Stomach smooth muscle (tissue), 2 donors: Measurements from ENCODE around the gene SACM1L.

Experiments used
- H3K27ac ChIP-seq: one replicate; pipeline ENCODE4 v1.7.0; 2013; ENCODE audit warnings: mild to moderate bottlenecking, low read length, inconsistent platforms
- H3K27me3 ChIP-seq, 2 donors: one replicate each; pipeline ENCODE4 v1.7.0; 2013; ENCODE audit warnings: low read length in 2 of 2; ENCODE audit not compliant: insufficient read depth in 2 of 2, control insufficient read depth in 1 of 2
- H3K36me3 ChIP-seq, 2 donors: one replicate each; pipeline ENCODE4 v1.7.0; 2013; ENCODE audit warnings: low read length in 2 of 2; ENCODE audit not compliant: control insufficient read depth in 2 of 2, insufficient read depth in 2 of 2
- H3K4me1 ChIP-seq: one replicate; pipeline ENCODE4 v1.7.0; 2013; ENCODE audit warnings: low read length; ENCODE audit not compliant: control insufficient read depth, insufficient read depth
- H3K4me3 ChIP-seq, 2 donors: one replicate each; pipeline ENCODE4 v1.7.0; 2013; ENCODE audit warnings: low read length in 2 of 2
- H3K9ac ChIP-seq, 2 donors: one replicate each; pipeline ENCODE4 v1.7.0; 2013; ENCODE audit warnings: low read length in 2 of 2, mild to moderate bottlenecking in 1 of 2
- H3K9me3 ChIP-seq, 2 donors: one replicate each; pipeline ENCODE4 v1.7.0; 2013; ENCODE audit warnings: low read length in 2 of 2; ENCODE audit not compliant: control insufficient read depth in 2 of 2
- donor health status: healthy.
- donor health status: Pancreatic carcinoma.

SACM1L gene, protein sequence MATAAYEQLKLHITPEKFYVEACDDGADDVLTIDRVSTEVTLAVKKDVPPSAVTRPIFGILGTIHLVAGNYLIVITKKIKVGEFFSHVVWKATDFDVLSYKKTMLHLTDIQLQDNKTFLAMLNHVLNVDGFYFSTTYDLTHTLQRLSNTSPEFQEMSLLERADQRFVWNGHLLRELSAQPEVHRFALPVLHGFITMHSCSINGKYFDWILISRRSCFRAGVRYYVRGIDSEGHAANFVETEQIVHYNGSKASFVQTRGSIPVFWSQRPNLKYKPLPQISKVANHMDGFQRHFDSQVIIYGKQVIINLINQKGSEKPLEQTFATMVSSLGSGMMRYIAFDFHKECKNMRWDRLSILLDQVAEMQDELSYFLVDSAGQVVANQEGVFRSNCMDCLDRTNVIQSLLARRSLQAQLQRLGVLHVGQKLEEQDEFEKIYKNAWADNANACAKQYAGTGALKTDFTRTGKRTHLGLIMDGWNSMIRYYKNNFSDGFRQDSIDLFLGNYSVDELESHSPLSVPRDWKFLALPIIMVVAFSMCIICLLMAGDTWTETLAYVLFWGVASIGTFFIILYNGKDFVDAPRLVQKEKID

DNA sequence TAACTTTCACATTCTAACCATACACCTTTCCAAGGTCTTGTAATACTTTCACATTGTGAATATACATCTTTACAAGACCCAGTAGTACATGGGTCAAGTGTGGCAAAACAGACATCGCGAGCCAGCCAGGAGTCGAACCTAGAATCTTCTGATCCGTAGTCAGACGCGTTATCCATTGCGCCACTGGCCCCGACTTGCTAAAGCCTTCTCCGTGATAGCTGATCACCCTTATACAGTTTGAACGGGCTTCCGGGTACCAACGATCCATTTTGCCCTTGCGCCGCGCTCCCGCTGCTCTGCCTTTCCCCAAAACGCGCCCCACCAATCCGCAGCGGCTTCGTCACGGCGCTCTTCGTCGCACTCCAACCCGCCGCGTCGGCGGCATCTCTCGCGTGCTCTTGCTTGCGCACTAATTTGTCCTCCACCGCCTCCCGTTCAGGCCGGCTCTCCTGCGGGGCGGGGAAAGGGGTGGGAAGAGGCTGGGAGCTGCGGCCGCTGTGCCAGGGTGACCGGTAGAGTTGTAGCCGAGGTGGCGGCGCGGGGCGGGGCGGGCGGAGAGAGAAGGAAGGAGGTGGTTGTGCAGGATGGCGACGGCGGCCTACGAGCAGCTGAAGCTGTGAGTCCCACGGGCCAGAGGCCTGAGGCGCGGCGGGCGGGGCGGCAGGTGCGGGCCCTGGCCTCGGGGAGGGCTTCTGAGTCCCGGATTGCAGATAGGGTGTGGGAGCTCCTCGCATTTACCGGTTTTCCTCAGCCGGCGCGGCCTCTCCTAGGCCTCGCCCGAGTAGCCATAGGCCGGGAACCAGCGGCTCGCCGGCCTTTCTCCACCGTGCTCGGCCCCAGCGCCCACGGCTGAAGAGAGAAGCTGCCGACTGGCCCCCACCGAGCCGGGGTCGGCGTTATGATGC is at the start of gene SACM1L:
SACM1L (plus strand) TSS at position 515 of the 905 bp plus-strand sequence; CDS start at position 585, 70 bp downstream.
- Histone ChIP-seq H3K9me3 (no peaks in the 10 kb centered on the region), H3K4me1 (peaks cover 24% of the 10 kb centered on the region), H3K27me3 (no peaks in the 10 kb centered on the region), H3K27ac (peak within 1 kb of the TSS; percentile 84), H3K36me3 (no peaks in the 10 kb centered on the region), H3K9ac (peak within 1 kb of the TSS; percentile 77 to 93), H3K4me3 (peak within 1 kb of the TSS; percentile 85 to 91)

DNA sequence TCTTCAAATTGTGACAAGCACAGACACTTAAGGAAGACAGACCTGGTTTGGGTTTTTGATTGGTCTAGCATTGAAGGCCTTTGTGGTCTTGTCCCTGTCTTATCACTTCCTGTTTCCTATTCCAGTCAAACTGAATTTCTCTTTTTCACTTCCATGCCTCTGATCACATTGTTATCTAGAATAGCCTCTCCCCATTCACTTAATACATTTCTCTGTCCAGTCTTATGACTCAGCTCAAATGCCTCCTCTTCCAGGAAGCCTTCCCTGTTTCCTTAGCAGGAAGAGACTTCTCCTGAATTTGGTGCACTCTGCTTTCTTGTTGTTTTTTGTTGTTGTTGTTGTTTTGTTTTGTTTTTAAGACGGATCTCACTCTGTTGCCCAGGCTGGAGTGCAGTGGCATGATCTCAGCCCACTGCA is 49.1 kb upstream of the SACM1L start:
- no peak overlapping the region for H3K27ac ChIP-seq
- no peaks in the 10 kb centered on the region for H3K9me3 ChIP-seq
- H3K36me3 ChIP-seq: peaks cover 4 to 8% of the 10 kb centered on the region in 2 donors
- peaks cover 25% of the 10 kb centered on the region for H3K4me1 ChIP-seq
- no peaks in the 10 kb centered on the region for H3K27me3 ChIP-seq
- H3K4me3 ChIP-seq: no peak overlapping the region
- no peak overlapping the region for H3K9ac ChIP-seq

DNA sequence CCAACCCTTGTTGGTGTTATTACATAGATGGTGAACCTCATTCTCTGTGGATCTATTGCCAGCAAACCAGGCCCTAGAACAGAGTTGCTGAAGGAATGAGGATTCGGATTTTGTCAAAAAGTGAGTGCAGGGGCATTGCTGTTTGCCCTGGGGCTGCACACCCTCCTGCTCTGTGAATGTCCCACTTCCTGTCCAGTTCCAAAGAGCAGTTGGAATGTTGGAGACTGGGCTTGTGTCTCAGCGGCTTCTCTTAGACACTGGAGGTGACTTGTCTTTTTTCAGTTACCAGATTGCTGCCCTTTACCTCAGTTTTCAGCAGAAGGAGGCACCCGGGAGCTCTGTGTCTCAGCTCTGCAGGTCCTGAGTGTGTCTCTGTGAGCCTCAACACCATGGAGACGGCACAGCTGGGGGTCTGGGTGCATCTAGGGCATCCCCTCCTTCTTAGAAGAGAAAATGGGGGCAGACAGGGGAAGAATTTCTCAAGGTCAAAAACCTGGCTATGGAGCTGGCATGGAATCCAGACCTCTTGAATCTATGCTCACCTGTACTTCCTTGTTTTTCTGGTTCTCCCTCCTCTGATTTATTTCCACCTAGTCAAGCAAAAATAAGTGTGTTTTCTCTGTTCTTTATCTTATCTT is 48.4 kb upstream of the SACM1L start:
- Histone ChIP-seq H3K4me1 (peaks cover 31% of the 10 kb centered on the region), H3K27me3 (no peaks in the 10 kb centered on the region), H3K9me3 (no peaks in the 10 kb centered on the region), H3K27ac (no peak overlapping the region), H3K9ac (no peak overlapping the region), H3K4me3 (no peak overlapping the region), H3K36me3 (peaks cover 4 to 7% of the 10 kb centered on the region in 2 donors)

DNA sequence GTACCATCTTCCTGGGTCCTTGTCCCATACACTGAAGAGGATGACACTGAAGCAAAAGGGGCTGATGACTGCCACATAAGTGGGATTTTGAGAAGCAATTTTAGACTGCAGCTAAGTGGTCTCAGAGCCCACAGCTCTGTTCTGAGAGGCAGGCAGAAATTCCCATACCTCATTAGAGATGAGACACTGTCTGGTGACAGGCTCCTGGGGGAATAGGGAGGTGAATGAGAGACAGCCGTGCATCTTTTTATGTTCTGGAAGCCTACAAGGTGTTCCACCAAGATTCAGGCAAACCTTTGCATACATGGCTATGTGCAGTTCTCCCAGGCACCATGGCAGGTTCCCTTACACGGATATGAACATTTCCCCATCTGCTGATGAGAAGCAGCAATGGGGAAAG is 47.4 kb upstream of the SACM1L start:
- Histone ChIP-seq H3K27me3 (no peaks in the 10 kb centered on the region), H3K36me3 (peaks cover 0 to 4% of the 10 kb centered on the region in 2 donors), H3K4me3 (no peak overlapping the region), H3K9ac (no peak overlapping the region), H3K4me1 (peaks cover 38% of the 10 kb centered on the region), H3K27ac (no peak overlapping the region), H3K9me3 (no peaks in the 10 kb centered on the region)

DNA sequence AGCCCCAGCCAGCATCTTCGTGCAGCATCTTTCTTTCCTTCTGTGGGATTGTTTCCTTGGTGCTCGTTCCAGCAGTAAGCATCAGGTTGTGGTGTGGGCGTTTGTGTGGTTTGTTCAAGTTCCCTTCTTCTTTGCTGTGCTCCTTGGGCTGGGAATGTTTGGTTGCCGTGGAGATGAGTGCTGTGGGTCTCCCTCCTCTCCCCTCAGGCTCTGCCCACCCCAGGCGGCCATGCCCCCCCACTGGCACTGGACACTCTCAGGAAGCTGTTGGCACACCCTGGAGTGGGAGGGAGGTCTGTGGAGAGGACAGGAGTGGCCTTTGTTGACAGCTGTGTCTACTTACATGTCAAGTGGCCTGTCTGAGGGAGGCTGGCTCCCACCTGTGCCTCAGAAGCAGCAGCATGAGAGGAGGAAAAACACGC is 46.5 kb upstream of the SACM1L start:
- Histone ChIP-seq H3K4me1 (peaks cover 45% of the 10 kb centered on the region), H3K4me3 (no peak overlapping the region), H3K9me3 (no peaks in the 10 kb centered on the region), H3K27me3 (no peaks in the 10 kb centered on the region), H3K27ac (no peak overlapping the region), H3K9ac (no peak overlapping the region), H3K36me3 (peaks cover 0 to 4% of the 10 kb centered on the region in 2 donors)

DNA sequence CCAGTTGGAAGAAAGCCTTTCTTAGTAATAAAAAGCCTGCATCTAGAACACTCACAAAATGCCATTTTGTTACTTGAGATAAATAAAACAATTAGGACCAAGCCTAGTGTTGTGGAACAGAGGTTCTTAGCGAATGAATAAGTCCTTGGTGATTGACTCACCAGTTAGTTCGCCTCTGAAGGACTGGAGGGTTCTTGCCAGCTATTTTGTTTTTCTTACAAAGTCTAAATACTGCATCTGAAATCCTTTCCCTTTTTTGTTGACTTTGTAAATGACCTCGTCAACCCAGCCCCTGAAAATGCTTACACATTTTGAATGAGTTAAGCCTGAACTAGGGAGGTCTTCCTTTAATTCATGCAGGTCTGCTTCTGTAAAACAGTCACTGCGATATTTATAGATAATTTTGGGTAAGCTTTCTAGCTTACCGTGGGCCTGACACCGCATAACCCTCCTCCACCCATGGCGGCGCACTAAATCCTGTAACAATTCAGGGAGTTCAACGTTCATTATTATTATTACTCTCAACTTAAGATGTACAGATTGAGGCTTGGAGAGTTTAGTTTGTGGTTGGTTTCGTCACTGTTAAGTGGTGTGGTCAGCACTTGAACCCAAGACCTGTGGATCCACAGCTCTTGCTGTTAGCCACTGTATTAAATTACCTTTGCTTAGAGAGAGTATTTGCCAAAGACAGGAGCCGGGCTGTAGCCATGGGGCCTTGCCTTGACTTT is 45.0 kb upstream of the SACM1L start:
- Histone ChIP-seq H3K9me3 (no peaks in the 10 kb centered on the region), H3K4me3 (no peak overlapping the region), H3K9ac (no peak overlapping the region), H3K27ac (no peak overlapping the region), H3K4me1 (peaks cover 45% of the 10 kb centered on the region), H3K27me3 (no peaks in the 10 kb centered on the region), H3K36me3 (peaks cover 0 to 4% of the 10 kb centered on the region in 2 donors)

DNA sequence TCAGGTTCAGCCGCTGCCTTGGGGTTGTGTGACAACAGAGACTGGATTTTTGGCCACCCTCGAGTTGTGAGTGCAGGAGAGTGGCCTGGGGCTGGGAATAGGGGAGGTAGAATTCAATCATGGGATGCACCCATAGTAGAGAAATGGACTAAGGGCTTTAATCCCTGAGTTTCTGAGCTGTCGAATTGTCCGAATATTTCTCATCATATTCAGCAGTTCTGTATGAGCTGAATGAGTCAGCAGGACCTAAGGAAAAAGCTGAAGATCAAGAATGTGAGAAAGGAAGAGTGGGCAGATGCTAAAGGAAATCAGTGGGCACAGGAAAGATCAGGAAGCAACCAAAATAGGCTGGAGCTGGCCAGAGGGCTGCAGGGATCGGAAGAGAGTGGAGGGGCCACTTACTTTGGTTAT is 44.4 kb upstream of the SACM1L start:
- Histone ChIP-seq H3K27ac (no peak overlapping the region), H3K9me3 (no peaks in the 10 kb centered on the region)

DNA sequence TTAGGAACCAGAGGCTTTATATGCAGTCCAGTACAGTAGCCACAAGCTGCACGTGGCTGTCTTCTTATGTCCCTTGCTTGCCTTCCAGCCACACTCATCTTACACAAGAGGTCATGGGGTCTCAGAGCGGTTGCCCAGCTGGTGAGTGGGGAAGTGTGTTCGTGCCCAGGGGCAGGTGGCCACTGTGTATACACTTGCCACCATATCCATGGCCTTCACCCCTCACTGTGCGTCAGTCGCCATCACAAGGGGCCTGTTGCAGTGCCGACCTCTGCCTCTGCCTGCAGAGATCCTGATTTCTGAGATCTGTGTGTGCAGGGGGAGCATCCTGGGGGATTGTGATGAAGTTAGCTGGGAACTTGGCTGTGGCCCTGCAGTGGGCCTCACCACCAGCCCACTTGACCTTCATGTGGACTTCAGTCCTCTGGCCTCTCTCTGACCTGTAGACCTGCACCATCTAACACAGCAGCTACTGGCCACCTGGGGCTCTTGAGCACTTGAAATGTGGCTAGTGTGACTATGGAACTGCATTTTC is 43.1 kb upstream of the SACM1L start:
- H3K4me1 ChIP-seq: peaks cover 41% of the 10 kb centered on the region

More for the DNA sequence above, 44.4 kb upstream of the SACM1L start:
- H3K4me3 ChIP-seq: no peak overlapping the region
- peaks cover 0 to 4% of the 10 kb centered on the region in 2 donors for H3K36me3 ChIP-seq
- H3K9ac ChIP-seq: no peak overlapping the region
- H3K4me1 ChIP-seq: peaks cover 43% of the 10 kb centered on the region
- H3K27me3 ChIP-seq: no peaks in the 10 kb centered on the region

DNA sequence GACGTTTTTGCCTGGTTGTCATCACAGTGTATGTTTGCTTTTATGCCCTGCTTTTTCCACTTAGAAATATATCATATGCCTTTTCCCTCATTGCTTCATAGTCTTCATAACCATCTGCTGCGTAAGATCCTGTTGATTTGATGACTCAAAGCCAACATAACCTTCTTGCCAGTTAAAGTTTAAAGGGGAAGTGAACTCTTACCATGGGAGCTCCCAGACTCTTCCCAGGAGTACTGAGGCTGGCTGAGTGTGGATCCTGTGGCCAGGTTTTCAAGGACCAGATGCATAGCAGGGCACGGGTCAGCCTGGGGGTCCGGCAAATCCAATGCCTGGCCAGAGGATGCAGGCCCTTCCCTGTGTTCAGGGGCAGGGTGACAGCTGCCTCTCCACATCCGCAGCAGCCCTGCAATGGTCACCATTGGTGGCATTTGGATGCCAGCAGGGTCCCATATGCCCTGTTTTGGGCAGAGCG is 42.0 kb upstream of the SACM1L start:
- Histone ChIP-seq H3K4me3 (no peak overlapping the region), H3K4me1 (peaks cover 41% of the 10 kb centered on the region), H3K9ac (peak overlapping the region in 1 of 2 donors; percentile 14), H3K27ac (peak overlapping the region; percentile 41), H3K9me3 (no peaks in the 10 kb centered on the region), H3K27me3 (no peaks in the 10 kb centered on the region), H3K36me3 (peaks cover 0 to 4% of the 10 kb centered on the region in 2 donors)

More for the DNA sequence above, 43.1 kb upstream of the SACM1L start:
- Histone ChIP-seq H3K9ac (no peak overlapping the region), H3K36me3 (peaks cover 0 to 4% of the 10 kb centered on the region in 2 donors), H3K4me3 (no peak overlapping the region), H3K27me3 (no peaks in the 10 kb centered on the region), H3K9me3 (no peaks in the 10 kb centered on the region), H3K27ac (no peak overlapping the region)
